DOHH2 (cell line): ENCODE data around the gene IFNL4.

Experiments used
- H3F3A ChIP-seq: fragments of 200-600 bp; sonication (generic), shearing (Covaris generic); 2 replicates; pipeline ENCODE4 v1.6.0; 2016; ENCODE audit warnings: antibody characterized with exemption, mild to moderate bottlenecking; ENCODE audit not compliant: control insufficient read depth, insufficient read depth
- H3K27ac ChIP-seq: fragments of 200-600 bp; sonication (generic); 2 replicates; pipeline ENCODE4 v1.5.1; 2014; ENCODE audit warnings: low read depth, mild to moderate bottlenecking, low read length, moderate library complexity
- H3K27me3 ChIP-seq: fragments of 200-600 bp; sonication (generic); 2 replicates; pipeline ENCODE4 v1.6.1; 2014; ENCODE audit warnings: mild to moderate bottlenecking, low read length, mixed read lengths; ENCODE audit not compliant: control insufficient read depth
- H3K36me3 ChIP-seq: fragments of 200-600 bp; sonication (generic); 2 replicates; pipeline ENCODE4 v1.6.1; 2014; ENCODE audit warnings: mild to moderate bottlenecking, low read length, moderate library complexity, mixed read lengths; ENCODE audit not compliant: control insufficient read depth
- H3K4me1 ChIP-seq: fragments of 200-600 bp; sonication (generic); 2 replicates; pipeline ENCODE4 v1.6.1; 2014; ENCODE audit warnings: mild to moderate bottlenecking, low read length, mixed read lengths; ENCODE audit not compliant: control insufficient read depth
- H3K4me2 ChIP-seq: fragments of 200-600 bp; sonication (generic); 2 replicates; pipeline ENCODE4 v1.6.0; 2014; ENCODE audit warnings: mild to moderate bottlenecking, low read length, moderate library complexity
- H3K4me3 ChIP-seq: fragments of 200-600 bp; sonication (generic); 2 replicates; pipeline ENCODE4 v1.5.1; 2014; ENCODE audit warnings: mild to moderate bottlenecking, low read length, mixed read lengths
- H3K79me2 ChIP-seq: fragments of 200-600 bp; sonication (generic); 2 replicates; pipeline ENCODE4 v1.6.1; 2014; ENCODE audit warnings: mild to moderate bottlenecking, low read length, mixed read lengths; ENCODE audit not compliant: control insufficient read depth
- H3K9me2 ChIP-seq: fragments of 200-600 bp; sonication (generic); replicated peaks from 2 replicates; pipeline ENCODE4 v1.6.1; 2014; ENCODE audit warnings: mild to moderate bottlenecking, low read length, mixed read lengths; ENCODE audit not compliant: control insufficient read depth
- H3K9me3 ChIP-seq: fragments of 200-600 bp; sonication (generic); 2 replicates; pipeline ENCODE4 v1.6.1; 2014; ENCODE audit warnings: antibody characterized with exemption, low read length, mixed read lengths; ENCODE audit not compliant: control insufficient read depth, insufficient read depth
- H4K20me1 ChIP-seq: fragments of 200-600 bp; sonication (generic); 2 replicates; pipeline ENCODE4 v1.6.0; 2014; ENCODE audit warnings: low read depth, mild to moderate bottlenecking, antibody characterized with exemption, low read length, moderate library complexity; ENCODE audit not compliant: control insufficient read depth, insufficient read depth
- CTCF ChIP-seq: fragments of 200-600 bp; sonication (generic); IDR thresholded peaks from one replicate; pipeline ENCODE4 v1.5.1; 2014; ENCODE audit warnings: antibody characterized with exemption, mild to moderate bottlenecking, low read depth, low read length; ENCODE audit not compliant: poor library complexity, severe bottlenecking
- EZH2phosphoT487 ChIP-seq: fragments of 200-600 bp; sonication (generic); IDR thresholded peaks from 2 replicates; pipeline ENCODE4 v1.6.1; 2017; ENCODE audit warnings: borderline replicate concordance, mild to moderate bottlenecking, antibody characterized with exemption, low read length, moderate library complexity, mixed read lengths

Gene IFNL4

GRCh38 chr19:39248806-39249205 lies at the start of gene IFNL4:
TSS of gene IFNL4 (minus strand) at chr19:39248856.
- TF ChIP-seq EZH2phosphoT487 (no peak), CTCF (no peak)
- Histone ChIP-seq H3F3A (no peaks in the 10 kb centered on the region), H3K27me3 (no peaks in the 10 kb centered on the region), H3K4me1 (peaks cover 17% of the 10 kb centered on the region), H3K9me2 (no peaks in the 10 kb centered on the region), H3K9me3 (no peaks in the 10 kb centered on the region), H3K79me2 (no peaks in the 10 kb centered on the region), H3K27ac (no peak within 1 kb of the TSS), H3K4me3 (no peak within 1 kb of the TSS), H4K20me1 (no peaks in the 10 kb centered on the region), H3K36me3 (no peaks in the 10 kb centered on the region), H3K4me2 (no peak within 1 kb of the TSS)

- Histone ChIP-seq H3K36me3 (no peaks in the 10 kb centered on the region), H3K27ac (no peak overlapping the region), H3K9me3 (no peaks in the 10 kb centered on the region), H3K4me3 (no peak overlapping the region), H3F3A (no peaks in the 10 kb centered on the region), H3K9me2 (no peaks in the 10 kb centered on the region), H4K20me1 (no peaks in the 10 kb centered on the region), H3K4me1 (no peaks in the 10 kb centered on the region), H3K27me3 (0 out of 2 replicates have a peak, but pooled peaks cover 3% of the 10 kb centered on the region), H3K79me2 (no peaks in the 10 kb centered on the region), H3K4me2 (no peak overlapping the region)
- TF ChIP-seq CTCF = no peak
- no peak for TF ChIP-seq EZH2phosphoT487
Observed at GRCh38 chr19:39297931-39298634, 49.4 kb upstream of the IFNL4 start.

- Histone ChIP-seq H3K79me2 (no peaks in the 10 kb centered on the region), H3K9me2 (no peaks in the 10 kb centered on the region), H3K4me2 (no peak overlapping the region), H3F3A (no peaks in the 10 kb centered on the region), H3K9me3 (no peaks in the 10 kb centered on the region), H3K4me3 (no peak overlapping the region), H3K27me3 (0 out of 2 replicates have a peak, but pooled peaks cover 3% of the 10 kb centered on the region), H4K20me1 (no peaks in the 10 kb centered on the region), H3K4me1 (no peaks in the 10 kb centered on the region), H3K36me3 (no peaks in the 10 kb centered on the region), H3K27ac (no peak overlapping the region)
- TF ChIP-seq EZH2phosphoT487 (no peak), CTCF (no peak)
Observed at GRCh38 chr19:39296906-39297305, 48.2 kb upstream of the IFNL4 start.
